ENCODE measurements around the gene TAS1R2. TPM values are rescaled to one million over a fixed set of nuclear protein-coding genes. Genes with fewer than 3 reads are reported as not detected.

TAS1R2 gene
- polyA plus RNA-seq, 1 of the 3 experiments (the other 2 are of a cell fraction), result not detected

DNA sequence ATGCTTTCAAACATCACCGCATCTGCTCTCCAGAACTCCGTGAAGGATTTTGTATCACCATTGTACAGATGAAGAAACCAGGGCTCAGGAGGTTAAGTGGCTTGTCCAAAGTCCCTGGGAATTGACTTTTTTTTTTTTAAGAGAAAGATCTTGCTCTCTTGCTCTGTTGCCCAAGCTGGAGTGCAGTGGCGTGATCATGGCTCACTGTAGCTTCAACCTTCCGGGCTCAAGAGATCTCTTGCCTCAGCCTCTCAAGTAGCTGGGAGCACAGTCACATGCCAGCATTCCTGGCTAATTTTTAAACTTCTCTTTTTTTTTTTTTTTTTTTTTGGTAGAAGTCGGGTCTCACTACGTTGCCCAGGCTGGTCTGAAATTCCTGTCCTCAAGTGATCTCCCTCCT, 6.9 kb upstream of the TAS1R2 start:
- no peak overlapping the region for H3K27ac ChIP-seq (ENCODE audit: low read depth in 2 of 2, low read length in 1 of 2)
- H3K4me3 ChIP-seq (ENCODE audit: low read depth in 2 of 2, low read length in 1 of 2), result no peak overlapping the region
- WGBS (ENCODE audit: low lambda C conversion rate), result 60% methylated on average over 6 of the region's 6 CpGs
- TF ChIP-seq EZH2phosphoT487 (IDR thresholded peaks at IDR 0.05; ENCODE audit: borderline replicate concordance, low read depth), result no peak
- TF ChIP-seq FOXM1 (IDR thresholded peaks at IDR 0.05; ENCODE audit: low read depth), result no peak
- TF ChIP-seq POLR2AphosphoS5 (IDR thresholded peaks at IDR 0.05; ENCODE audit: low read depth, low read length), result no peak
- TF ChIP-seq, protein P1, sequence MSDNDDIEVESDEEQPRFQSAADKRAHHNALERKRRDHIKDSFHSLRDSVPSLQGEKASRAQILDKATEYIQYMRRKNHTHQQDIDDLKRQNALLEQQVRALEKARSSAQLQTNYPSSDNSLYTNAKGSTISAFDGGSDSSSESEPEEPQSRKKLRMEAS (IDR thresholded peaks at IDR 0.05; ENCODE audit: low read depth), result no peak
- TF ChIP-seq TEAD4 (IDR thresholded peaks at IDR 0.05; ENCODE audit: borderline replicate concordance, insufficient read depth), result no peak
- TF ChIP-seq, protein P2, sequence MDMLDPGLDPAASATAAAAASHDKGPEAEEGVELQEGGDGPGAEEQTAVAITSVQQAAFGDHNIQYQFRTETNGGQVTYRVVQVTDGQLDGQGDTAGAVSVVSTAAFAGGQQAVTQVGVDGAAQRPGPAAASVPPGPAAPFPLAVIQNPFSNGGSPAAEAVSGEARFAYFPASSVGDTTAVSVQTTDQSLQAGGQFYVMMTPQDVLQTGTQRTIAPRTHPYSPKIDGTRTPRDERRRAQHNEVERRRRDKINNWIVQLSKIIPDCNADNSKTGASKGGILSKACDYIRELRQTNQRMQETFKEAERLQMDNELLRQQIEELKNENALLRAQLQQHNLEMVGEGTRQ (IDR thresholded peaks at IDR 0.05; ENCODE audit: borderline replicate concordance, low read depth, low read length), result no peak
- TF ChIP-seq JUND (IDR thresholded peaks at IDR 0.05), result no peak
- TF ChIP-seq SMC3 (IDR thresholded peaks at IDR 0.05; ENCODE audit: low read depth, low read length), result no peak
- TF ChIP-seq, protein P3, sequence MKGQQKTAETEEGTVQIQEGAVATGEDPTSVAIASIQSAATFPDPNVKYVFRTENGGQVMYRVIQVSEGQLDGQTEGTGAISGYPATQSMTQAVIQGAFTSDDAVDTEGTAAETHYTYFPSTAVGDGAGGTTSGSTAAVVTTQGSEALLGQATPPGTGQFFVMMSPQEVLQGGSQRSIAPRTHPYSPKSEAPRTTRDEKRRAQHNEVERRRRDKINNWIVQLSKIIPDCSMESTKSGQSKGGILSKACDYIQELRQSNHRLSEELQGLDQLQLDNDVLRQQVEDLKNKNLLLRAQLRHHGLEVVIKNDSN (IDR thresholded peaks at IDR 0.05; ENCODE audit: borderline replicate concordance, low read depth), result no peak
- TF ChIP-seq, protein P4, sequence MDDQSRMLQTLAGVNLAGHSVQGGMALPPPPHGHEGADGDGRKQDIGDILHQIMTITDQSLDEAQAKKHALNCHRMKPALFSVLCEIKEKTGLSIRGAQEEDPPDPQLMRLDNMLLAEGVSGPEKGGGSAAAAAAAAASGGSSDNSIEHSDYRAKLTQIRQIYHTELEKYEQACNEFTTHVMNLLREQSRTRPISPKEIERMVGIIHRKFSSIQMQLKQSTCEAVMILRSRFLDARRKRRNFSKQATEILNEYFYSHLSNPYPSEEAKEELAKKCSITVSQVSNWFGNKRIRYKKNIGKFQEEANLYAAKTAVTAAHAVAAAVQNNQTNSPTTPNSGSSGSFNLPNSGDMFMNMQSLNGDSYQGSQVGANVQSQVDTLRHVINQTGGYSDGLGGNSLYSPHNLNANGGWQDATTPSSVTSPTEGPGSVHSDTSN (IDR thresholded peaks at IDR 0.05), result no peak
- no peak for TF ChIP-seq FOSL2 (IDR thresholded peaks at IDR 0.05; ENCODE audit: borderline replicate concordance, low read depth)
- no peak for TF ChIP-seq NRF1 (IDR thresholded peaks at IDR 0.05; ENCODE audit: low read depth, low read length)
- no peak for TF ChIP-seq MXI1 (IDR thresholded peaks at IDR 0.05; ENCODE audit: low read depth, low read length)
- TF ChIP-seq, protein P5, sequence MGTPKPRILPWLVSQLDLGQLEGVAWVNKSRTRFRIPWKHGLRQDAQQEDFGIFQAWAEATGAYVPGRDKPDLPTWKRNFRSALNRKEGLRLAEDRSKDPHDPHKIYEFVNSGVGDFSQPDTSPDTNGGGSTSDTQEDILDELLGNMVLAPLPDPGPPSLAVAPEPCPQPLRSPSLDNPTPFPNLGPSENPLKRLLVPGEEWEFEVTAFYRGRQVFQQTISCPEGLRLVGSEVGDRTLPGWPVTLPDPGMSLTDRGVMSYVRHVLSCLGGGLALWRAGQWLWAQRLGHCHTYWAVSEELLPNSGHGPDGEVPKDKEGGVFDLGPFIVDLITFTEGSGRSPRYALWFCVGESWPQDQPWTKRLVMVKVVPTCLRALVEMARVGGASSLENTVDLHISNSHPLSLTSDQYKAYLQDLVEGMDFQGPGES (IDR thresholded peaks at IDR 0.05; ENCODE audit: low read depth, low read length), result no peak
- no peak for TF ChIP-seq NFIC (IDR thresholded peaks at IDR 0.05; ENCODE audit: borderline replicate concordance)
- TF ChIP-seq, protein P6, sequence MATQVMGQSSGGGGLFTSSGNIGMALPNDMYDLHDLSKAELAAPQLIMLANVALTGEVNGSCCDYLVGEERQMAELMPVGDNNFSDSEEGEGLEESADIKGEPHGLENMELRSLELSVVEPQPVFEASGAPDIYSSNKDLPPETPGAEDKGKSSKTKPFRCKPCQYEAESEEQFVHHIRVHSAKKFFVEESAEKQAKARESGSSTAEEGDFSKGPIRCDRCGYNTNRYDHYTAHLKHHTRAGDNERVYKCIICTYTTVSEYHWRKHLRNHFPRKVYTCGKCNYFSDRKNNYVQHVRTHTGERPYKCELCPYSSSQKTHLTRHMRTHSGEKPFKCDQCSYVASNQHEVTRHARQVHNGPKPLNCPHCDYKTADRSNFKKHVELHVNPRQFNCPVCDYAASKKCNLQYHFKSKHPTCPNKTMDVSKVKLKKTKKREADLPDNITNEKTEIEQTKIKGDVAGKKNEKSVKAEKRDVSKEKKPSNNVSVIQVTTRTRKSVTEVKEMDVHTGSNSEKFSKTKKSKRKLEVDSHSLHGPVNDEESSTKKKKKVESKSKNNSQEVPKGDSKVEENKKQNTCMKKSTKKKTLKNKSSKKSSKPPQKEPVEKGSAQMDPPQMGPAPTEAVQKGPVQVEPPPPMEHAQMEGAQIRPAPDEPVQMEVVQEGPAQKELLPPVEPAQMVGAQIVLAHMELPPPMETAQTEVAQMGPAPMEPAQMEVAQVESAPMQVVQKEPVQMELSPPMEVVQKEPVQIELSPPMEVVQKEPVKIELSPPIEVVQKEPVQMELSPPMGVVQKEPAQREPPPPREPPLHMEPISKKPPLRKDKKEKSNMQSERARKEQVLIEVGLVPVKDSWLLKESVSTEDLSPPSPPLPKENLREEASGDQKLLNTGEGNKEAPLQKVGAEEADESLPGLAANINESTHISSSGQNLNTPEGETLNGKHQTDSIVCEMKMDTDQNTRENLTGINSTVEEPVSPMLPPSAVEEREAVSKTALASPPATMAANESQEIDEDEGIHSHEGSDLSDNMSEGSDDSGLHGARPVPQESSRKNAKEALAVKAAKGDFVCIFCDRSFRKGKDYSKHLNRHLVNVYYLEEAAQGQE (IDR thresholded peaks at IDR 0.05; ENCODE audit: low read depth, low read length), result no peak
- no peak for TF ChIP-seq CHD2 (IDR thresholded peaks at IDR 0.05; ENCODE audit: low read length, partially characterized antibody)
- TF ChIP-seq RAD21 (IDR thresholded peaks at IDR 0.05; ENCODE audit: low read length), result no peak
- TF ChIP-seq ELF1 (IDR thresholded peaks at IDR 0.05), result no peak
- peaks cover 18% of the 10 kb centered on the region; the same call in 1 of the 2 replicates for H3K27me3 ChIP-seq (ENCODE audit: insufficient read depth)
- no peaks in the 10 kb centered on the region for H3K4me1 ChIP-seq (ENCODE audit: control insufficient read depth in 1 of 2, insufficient read depth in 2 of 2, low read depth in 1 of 2, low read length in 1 of 2)
- ChIA-PET POLR2A (no interaction called here), CTCF (interaction anchor here (0.6 to 25.9 kb wide), 4 partner anchors 8 to 268 kb away, joined by 3 to 350 read pairs (median 4); no protein-coding TSS in a partner anchor)
- H3F3A ChIP-seq (replicated peaks; ENCODE audit: insufficient read depth), result no peaks in the 10 kb centered on the region
- no peaks in the 10 kb centered on the region for H3K9me3 ChIP-seq
- H3K9ac ChIP-seq, result no peak overlapping the region
- no peak overlapping the region for H3K4me2 ChIP-seq
- no peak overlapping the region for H2AFZ ChIP-seq (ENCODE audit: low read depth)
- no peak for DNase-seq
- H3K36me3 ChIP-seq (replicated peaks in 1 of 2; ENCODE audit: control insufficient read depth in 1 of 2, insufficient read depth in 2 of 2, low read length in 1 of 2), result no peaks in the 10 kb centered on the region
- no peaks in the 10 kb centered on the region for H3K9me2 ChIP-seq
- no peaks in the 10 kb centered on the region for H3K79me2 ChIP-seq (ENCODE audit: insufficient read depth)
- H4K20me1 ChIP-seq (ENCODE audit: insufficient read depth), result no peaks in the 10 kb centered on the region
